Esophagus muscularis mucosa (tissue), 3 donors: ENCODE data around the gene CD59.

ENCODE experiments used
- CTCF ChIP-seq, 3 experiments: fragments of 200-600 bp in 2 of 3; fragments of 450-650 bp in 1 of 3; sonication (generic) in 2 of 3; IDR thresholded peaks; one replicate each; pipeline ENCODE4 v1.5.1; 2017 to 2019; ENCODE audit warnings: antibody characterized with exemption in 3 of 3, mild to moderate bottlenecking in 2 of 3, moderate library complexity in 1 of 3
- POLR2A ChIP-seq: fragments of 450-650 bp; IDR thresholded peaks from one replicate; pipeline ENCODE4 v1.6.1; 2017; ENCODE audit warnings: antibody characterized with exemption, moderate library complexity, mild to moderate bottlenecking, low read depth

- TF ChIP-seq CTCF (IDR thresholded peaks at IDR 0.05), result no peak
- TF ChIP-seq POLR2A, result no peak
Observed at GRCh38 chr11:33654594-33654993, 81.6 kb downstream of the CD59 start.
